Astrocyte (in vitro differentiated cells and primary cell): ENCODE results near the gene MRPL28.

Experiments
- CTCF ChIP-seq: IDR thresholded peaks from 2 replicates; pipeline ENCODE4 v1.5.1; 2011; ENCODE audit warnings: low read depth, mild to moderate bottlenecking, inconsistent platforms, low read length, moderate library complexity; ENCODE audit not compliant: insufficient read depth
- EZH2 ChIP-seq: IDR thresholded peaks from 2 replicates; pipeline ENCODE4 v1.6.1; 2012; ENCODE audit warnings: mild to moderate bottlenecking, low read length, inconsistent platforms; ENCODE audit not compliant: insufficient read depth

GRCh38 chr16:398561-399339, 28.4 kb upstream of the MRPL28 start:
- TF ChIP-seq CTCF (no peak), EZH2 (no peak)
